ENCODE measurements around the gene ZNF442.
A peak's percentile ranks its signal among the peaks of the same experiment; 100 is the strongest.
"Not testable (repeated sequence)": the region's sequence is repeated elsewhere in the genome, so short reads cannot be mapped to it uniquely, and the experiment has no call there.

ZNF442 gene

DNA sequence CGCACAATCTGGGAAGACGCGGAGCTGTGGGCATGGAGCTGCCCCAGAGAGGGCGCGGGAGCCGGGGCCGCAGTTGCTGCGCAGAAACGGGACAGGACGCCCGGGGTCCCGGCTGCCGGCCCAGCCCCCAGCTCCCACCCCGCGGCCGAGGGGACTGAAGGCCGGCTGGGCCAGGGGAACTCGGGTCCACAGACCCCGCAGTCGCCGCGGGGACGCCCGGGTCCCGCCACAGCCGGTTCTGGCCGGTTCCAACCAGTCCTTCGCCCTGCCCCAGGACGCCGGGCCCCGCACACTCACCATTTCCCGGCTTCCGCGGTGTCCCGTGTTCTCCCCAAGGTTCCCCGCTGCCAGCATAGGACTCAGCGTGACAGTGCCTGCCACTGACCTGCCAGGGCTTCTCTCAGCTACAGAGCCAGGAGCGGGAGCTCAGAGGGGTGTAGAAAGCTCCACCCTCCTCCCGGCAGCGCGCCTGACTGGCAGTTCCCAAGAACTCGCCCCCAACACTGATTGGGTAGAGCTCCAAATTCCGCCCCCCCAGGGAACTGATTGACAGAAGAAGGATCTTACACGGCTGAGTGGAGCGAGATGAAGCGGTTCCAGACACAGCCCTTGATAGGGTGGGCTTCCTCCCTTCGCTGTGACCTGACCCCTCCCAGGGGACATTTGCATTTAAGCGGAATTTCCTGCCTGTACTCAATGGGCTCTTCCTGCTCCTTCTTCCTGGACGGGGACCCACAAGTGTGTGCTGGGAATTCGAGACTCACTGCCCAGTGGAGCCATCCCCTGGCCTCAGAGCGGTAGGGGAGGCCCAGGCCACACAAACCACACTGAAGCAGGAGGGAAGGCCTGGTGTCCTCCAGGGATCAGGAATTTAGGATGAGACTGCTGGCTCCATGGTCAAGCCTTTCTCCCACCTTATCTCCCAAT is at the start of gene ZNF442:
Gene ZNF442, minus strand, starts transcription at position 448 of the 927 bp plus-strand sequence. CDS start 2,052 bp downstream, outside the sequence.
- DNase-seq = peak; percentile 97

GRCh38 chr19:12411893-12412292 is 46.4 kb upstream of the ZNF442 start:
- no peak for DNase-seq

- DNase-seq = peak; percentile 95
Measured at GRCh38 chr19:12400633-12401502, 35.4 kb upstream of the ZNF442 start, which contains the start of gene ZNF799. ZNF799 (minus strand) TSS chr19:12401271; CDS start chr19:12401070, 201 bp downstream.

- DNase-seq = peak; percentile 56
Measured at GRCh38 chr19:12399901-12400632, 34.6 kb upstream of the ZNF442 start.

DNA sequence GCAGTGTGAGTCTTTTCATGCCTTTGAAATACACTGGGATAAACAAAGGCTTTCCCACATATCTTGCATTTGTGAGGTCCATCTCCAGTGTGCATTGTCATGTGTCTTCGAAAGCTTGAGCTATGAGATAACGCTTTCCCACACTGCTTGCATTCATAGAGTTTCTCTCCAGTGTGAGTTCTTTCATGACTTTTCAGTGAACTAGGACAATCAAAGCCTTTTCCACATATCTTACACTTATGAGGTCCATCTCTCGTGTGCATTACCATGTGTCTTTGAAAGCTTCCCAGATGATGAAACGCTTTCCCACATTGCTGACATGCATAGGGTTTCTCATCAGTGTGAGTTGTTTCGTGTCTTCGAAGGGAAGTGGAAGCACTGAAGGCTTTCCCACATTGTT is 25.7 kb upstream of the ZNF442 start:
- DNase-seq = not testable (repeated sequence)

- DNase-seq = not testable (repeated sequence)
Measured at GRCh38 chr19:12386365-12386764, 20.9 kb upstream of the ZNF442 start.

DNA sequence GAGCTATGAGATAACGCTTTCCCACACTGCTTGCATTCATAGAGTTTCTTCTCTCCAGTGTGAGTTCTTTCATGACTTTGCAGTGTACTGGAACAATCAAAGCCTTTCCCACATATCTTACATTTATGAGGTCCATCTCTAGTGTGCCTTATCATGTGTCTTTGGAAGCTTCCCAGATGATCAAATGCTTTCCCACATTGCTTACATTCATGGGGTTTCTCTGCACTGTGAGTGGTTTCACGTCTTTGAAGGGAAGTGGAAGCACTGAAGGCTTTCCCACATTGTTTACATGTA is 14.9 kb upstream of the ZNF442 start:
- DNase-seq = no peak

- no peak for DNase-seq
Measured at GRCh38 chr19:12379732-12380443, 14.4 kb upstream of the ZNF442 start.

DNA sequence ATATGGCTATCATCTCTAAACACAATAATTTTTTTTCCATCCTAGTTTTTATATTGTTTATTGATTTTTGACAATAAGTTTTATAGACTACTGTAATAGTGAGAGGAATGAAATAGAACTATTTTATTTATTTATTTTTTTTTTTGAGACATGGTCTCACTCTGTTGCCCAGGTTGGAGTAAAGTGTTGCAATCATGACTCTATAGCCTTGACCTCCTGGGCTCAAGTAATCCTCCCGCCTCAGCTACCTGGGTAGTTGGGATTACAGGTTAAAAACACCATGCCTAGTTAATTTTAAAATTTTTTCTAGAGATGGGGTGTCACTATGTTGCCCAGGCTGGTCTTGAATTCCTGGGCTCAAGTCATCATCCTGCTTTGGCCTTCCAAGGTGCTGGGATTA is 8.5 kb upstream of the ZNF442 start:
- no peak for DNase-seq

DNA sequence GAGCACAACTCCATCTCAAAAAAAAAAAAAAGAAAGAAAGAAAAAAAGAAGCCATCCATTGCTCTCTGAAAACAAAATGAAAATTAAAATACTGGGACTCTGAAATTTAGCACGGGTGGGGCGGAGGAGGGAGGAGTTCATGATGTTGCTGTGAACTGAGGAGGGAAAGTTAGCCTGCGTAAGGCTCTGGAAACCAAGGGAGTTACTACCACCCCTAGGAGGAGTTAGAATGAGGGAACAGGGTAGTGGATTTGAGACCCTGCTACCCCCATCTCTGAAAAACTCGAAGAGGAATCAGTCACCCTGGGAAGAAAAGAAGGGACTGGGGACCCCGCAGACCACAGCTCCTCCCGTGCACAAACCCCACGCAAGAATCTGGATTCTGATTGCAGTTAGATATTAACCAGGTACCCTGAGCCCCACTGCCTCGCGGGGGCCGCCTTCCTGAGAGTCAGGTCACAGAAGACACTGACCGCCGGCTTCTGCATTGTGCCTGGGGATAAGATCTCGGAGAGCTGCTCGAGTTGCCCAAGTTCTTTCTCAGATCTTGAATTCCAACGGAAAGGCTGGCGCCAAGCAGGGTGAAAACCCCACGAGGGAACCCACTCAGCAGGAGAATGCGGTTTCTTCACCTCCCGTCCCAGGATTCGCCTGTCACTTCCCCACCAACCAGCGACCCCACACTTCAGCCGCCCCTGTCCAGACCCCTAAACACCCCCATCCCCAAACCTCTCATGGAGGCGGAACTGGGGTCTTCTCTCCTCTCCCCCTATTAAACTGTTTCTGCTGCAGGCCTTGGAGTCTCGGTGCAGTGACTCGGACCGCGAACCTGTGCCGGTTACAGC is 870 bp downstream of the ZNF442 start:
- DNase-seq = no peak

- DNase-seq = not testable (repeated sequence)
Measured at GRCh38 chr19:12362236-12362635, 3.2 kb downstream of the ZNF442 start.

- DNase-seq = no peak
Measured at GRCh38 chr19:12353375-12353774, 12.1 kb downstream of the ZNF442 start.

DNA sequence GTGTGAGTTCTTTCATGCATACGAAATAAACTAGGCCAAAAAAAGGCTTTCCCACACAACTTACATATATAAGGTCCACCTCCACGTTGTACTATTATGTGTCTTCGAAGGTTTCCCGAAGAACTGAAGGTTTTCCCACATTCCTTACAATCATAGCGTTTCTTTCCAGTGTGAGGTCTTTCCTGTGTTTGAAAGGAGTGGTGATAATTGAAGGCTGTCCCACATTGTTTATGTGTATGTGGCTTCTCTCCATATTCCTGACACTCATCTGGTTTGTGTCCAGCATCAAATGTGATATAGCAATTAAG is 14.6 kb downstream of the ZNF442 start:
- no peak for DNase-seq

- no peak for DNase-seq
Measured at GRCh38 chr19:12350185-12350889, 15.1 kb downstream of the ZNF442 start.

GRCh38 chr19:12346896-12347295 is 18.6 kb downstream of the ZNF442 start:
- DNase-seq = no peak

GRCh38 chr19:12345197-12345596 is 20.3 kb downstream of the ZNF442 start:
- no peak for DNase-seq

DNA sequence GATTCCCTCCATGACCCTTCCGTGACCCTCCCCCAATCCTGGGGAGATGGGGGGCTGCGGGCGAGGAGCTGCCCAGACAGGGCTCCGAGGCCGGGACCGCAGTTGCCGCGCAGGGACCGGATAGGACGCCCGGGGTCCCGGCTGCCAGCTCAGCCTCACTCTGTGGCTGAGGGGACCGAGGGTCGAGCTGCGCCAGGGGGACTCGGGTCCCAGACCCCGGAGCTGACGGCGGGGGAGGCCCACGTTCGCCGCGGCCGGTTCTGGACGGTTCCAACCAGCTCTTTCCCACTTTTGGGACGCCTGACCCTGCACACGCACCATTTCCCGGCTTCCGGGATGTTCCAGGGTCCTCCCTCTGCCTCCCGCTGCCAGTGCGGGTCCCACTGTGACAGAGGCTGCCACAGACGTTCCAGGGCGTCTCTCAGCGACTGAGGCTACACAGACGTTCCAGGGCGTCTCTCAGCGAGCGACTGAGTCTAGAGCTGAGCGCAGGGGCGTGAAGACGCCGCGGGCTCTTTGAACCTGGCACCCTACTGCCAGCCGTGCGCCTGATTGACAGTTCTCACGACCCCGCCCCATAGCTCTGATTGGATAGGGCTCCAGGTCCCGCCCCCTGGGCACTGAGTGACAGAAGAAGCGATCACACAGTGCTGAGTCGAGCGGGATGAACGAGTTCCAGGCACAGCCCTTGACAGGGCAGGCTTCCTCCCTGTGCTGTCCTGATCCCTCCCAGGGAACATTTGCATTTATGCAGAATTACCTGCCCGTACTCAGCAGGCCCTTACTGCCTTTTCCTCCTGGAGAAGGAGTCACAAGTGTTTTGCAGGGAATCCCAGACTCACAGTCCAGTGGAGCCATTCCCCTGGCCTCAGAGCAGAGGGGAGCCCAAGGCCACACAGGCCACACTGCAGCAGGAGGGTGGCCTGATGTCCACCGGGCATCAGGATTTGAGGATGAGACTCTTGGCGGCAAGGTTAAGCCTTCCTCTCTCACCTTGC is 32.0 kb downstream of the ZNF442 start, which contains the start of gene ZNF563:
Gene ZNF563, minus strand, starts transcription at position 472 of the 998 bp plus-strand sequence. Its CDS starts 151 bp downstream, at position 321.
- DNase-seq = peak; percentile 98

DNA sequence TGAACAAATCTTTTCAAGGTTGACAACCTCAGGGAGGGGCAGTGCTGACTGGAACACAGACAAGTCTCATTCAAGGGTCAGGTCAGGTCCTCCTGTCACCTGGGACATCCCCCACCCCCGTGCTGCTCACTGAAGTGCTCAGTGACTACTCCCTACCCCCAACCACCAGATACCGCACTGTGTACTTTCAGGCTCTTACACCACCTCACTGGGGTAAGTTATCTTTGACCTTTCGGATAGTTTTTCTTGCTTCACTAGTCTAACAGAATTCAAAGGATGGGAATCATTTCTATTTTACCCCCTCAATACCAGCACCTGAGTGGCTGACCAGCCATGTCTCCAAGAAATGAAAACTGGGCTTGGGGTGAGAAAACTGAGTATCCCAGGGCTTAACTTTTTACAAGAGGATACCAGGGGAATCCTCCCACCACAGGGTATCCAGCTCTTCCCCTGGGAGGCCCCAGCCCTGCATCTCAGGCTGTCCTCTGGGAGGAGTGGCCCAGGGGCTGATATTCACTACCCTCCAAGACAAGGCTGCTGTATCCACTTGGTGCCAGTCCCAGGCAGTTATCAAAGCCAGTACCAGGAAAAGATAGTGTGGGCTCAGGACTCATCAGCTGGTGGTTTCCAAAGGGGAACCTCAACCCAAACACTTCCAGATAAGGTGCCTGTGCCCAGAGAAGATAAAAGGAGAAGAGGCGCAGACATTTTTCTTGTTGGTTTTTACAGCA is 34.1 kb downstream of the ZNF442 start:
- no peak for DNase-seq

GRCh38 chr19:12330340-12330739 is 35.1 kb downstream of the ZNF442 start:
- DNase-seq = no peak
